Measurements from ENCODE around the gene STAT1.

GRCh38 chr2:191041418-191042161 lies 27.6 kb upstream of the STAT1 start:
- peak; percentile 72 for TF ChIP-seq FOSL1 (IDR thresholded peaks at IDR 0.05; ENCODE audit: low read depth)
- no peak for TF ChIP-seq CTCF (IDR thresholded peaks at IDR 0.05 in 2 of 3, conservative IDR thresholded peaks at IDR 0.05 in 1 of 3; ENCODE audit: borderline replicate concordance in 1 of 3, insufficient read depth in 1 of 3, low read depth in 2 of 3, low read length in 2 of 3)
- no peak for TF ChIP-seq POLR2A (IDR thresholded peaks at IDR 0.05; ENCODE audit: borderline replicate concordance, extremely low read depth, insufficient read depth, insufficient read length)
- no peak for TF ChIP-seq EZH2 (IDR thresholded peaks at IDR 0.05)
- TF ChIP-seq MAX (IDR thresholded peaks at IDR 0.05) = no peak; the same call in 1 of the 2 replicates

All from HCT116 (cell line).